ENCODE data around the gene SELENOS.

SELENOS gene

GRCh38 chr15:101239724-101240136 is 37.6 kb downstream of the SELENOS start:
- no peak for TF ChIP-seq EZH2phosphoT487 (IDR thresholded peaks at IDR 0.05; ENCODE audit: low read length)
- TF ChIP-seq, protein P1, sequence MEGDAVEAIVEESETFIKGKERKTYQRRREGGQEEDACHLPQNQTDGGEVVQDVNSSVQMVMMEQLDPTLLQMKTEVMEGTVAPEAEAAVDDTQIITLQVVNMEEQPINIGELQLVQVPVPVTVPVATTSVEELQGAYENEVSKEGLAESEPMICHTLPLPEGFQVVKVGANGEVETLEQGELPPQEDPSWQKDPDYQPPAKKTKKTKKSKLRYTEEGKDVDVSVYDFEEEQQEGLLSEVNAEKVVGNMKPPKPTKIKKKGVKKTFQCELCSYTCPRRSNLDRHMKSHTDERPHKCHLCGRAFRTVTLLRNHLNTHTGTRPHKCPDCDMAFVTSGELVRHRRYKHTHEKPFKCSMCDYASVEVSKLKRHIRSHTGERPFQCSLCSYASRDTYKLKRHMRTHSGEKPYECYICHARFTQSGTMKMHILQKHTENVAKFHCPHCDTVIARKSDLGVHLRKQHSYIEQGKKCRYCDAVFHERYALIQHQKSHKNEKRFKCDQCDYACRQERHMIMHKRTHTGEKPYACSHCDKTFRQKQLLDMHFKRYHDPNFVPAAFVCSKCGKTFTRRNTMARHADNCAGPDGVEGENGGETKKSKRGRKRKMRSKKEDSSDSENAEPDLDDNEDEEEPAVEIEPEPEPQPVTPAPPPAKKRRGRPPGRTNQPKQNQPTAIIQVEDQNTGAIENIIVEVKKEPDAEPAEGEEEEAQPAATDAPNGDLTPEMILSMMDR (IDR thresholded peaks at IDR 0.05; ENCODE audit: low read length): no peak
- TF ChIP-seq EZH2 (optimal IDR thresholded peaks at IDR 0.05; ENCODE audit: low read depth, low read length): no peak
- no peak overlapping the region for H3K4me3 ChIP-seq (ENCODE audit: low read length)
- no peaks in the 10 kb centered on the region for H3K9me2 ChIP-seq (replicated peaks; ENCODE audit: insufficient read depth, low read length)
- H3K36me3 ChIP-seq (replicated peaks; ENCODE audit: insufficient read depth, low read length): peaks cover 13% of the 10 kb centered on the region
- peaks cover 26% of the 10 kb centered on the region for H3F3A ChIP-seq (ENCODE audit: insufficient read depth, low read length)
- no peak overlapping the region for H2AFZ ChIP-seq (ENCODE audit: low read length)
- peaks cover 30% of the 10 kb centered on the region for H3K4me1 ChIP-seq (ENCODE audit: low read length)
- no peak overlapping the region for H3K27ac ChIP-seq (ENCODE audit: low read length)
- DNase-seq: no peak
- peaks cover 5% of the 10 kb centered on the region; the same call in 1 of the 2 replicates for H4K20me1 ChIP-seq (ENCODE audit: insufficient read depth, low read length)
- no peaks in the 10 kb centered on the region for H3K9me3 ChIP-seq (replicated peaks; ENCODE audit: insufficient read depth, low read length)
- H3K27me3 ChIP-seq (replicated peaks; ENCODE audit: insufficient read depth, low read length): no peaks in the 10 kb centered on the region
- peaks cover 100% of the 10 kb centered on the region for H3K79me2 ChIP-seq (ENCODE audit: low read length)
- H3K9ac ChIP-seq (ENCODE audit: low read length): no peak overlapping the region
- H3K4me2 ChIP-seq (ENCODE audit: low read depth, low read length): no peak overlapping the region

- H3K4me3 ChIP-seq (ENCODE audit: low read length): no peak overlapping the region
Measured at GRCh38 chr15:101237251-101237650, 40.0 kb downstream of the SELENOS start.

DNA sequence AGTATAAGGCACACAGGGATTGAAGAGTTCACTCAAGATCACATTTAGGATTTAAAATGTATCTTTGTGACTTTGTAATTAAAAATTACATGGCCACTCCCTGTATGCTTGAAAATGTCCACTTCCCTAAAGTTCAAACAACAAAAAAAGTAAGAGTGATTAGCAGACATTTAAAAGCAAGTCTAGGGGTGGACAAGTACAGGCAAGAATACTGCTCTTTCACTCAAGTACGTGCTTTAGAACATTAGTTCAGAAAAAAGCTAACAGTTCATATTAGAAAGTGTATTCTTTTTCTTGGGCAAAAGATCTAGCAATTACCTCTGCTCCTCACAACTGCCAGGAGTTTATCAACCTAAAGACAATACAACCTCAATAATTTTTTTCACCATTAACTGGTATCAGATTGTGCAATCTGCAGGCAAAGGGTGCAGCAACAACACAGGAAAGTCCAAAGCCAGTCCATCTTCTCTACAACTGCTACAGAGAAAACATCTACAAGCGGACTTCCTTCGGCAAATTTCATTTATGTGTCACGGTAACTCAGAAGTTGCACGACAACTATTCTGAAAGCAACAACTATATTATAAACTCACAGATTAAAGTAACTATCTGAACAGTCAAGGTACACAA is 43.5 kb downstream of the SELENOS start:
- Histone ChIP-seq H3K9me3 (replicated peaks; ENCODE audit: insufficient read depth, low read length) (no peaks in the 10 kb centered on the region), H3K27ac (ENCODE audit: low read length) (no peak overlapping the region), H4K20me1 (ENCODE audit: insufficient read depth, low read length) (peaks cover 5% of the 10 kb centered on the region; the same call in 1 of the 2 replicates), H3K9me2 (replicated peaks; ENCODE audit: insufficient read depth, low read length) (no peaks in the 10 kb centered on the region), H3K27me3 (replicated peaks; ENCODE audit: insufficient read depth, low read length) (no peaks in the 10 kb centered on the region), H3K9ac (ENCODE audit: low read length) (no peak overlapping the region), H2AFZ (ENCODE audit: low read length) (no peak overlapping the region), H3K4me1 (ENCODE audit: low read length) (peaks cover under 1% of the 10 kb centered on the region; the same call in 1 of the 2 replicates), H3F3A (ENCODE audit: insufficient read depth, low read length) (no peaks in the 10 kb centered on the region), H3K4me2 (ENCODE audit: low read depth, low read length) (no peak overlapping the region), H3K4me3 (ENCODE audit: low read length) (no peak overlapping the region), H3K79me2 (ENCODE audit: low read length) (peaks cover 100% of the 10 kb centered on the region), H3K36me3 (replicated peaks; ENCODE audit: insufficient read depth, low read length) (peaks cover 39% of the 10 kb centered on the region)
- no peak for TF ChIP-seq EZH2 (optimal IDR thresholded peaks at IDR 0.05; ENCODE audit: low read depth, low read length)
- TF ChIP-seq EZH2phosphoT487 (IDR thresholded peaks at IDR 0.05; ENCODE audit: low read length): no peak
- TF ChIP-seq, protein P1 (IDR thresholded peaks at IDR 0.05; ENCODE audit: low read length): no peak
- no peak for DNase-seq

More at GRCh38 chr15:101237251-101237650, 40.0 kb downstream of the SELENOS start:
- no peaks in the 10 kb centered on the region for H3K9me2 ChIP-seq (replicated peaks; ENCODE audit: insufficient read depth, low read length)
- TF ChIP-seq EZH2 (optimal IDR thresholded peaks at IDR 0.05; ENCODE audit: low read depth, low read length) (no peak), EZH2phosphoT487 (IDR thresholded peaks at IDR 0.05; ENCODE audit: low read length) (no peak)
- TF ChIP-seq, protein P1 (IDR thresholded peaks at IDR 0.05; ENCODE audit: low read length): no peak
- peaks cover 2% of the 10 kb centered on the region for H3F3A ChIP-seq (ENCODE audit: insufficient read depth, low read length)
- no peak for DNase-seq
- H3K9me3 ChIP-seq (replicated peaks; ENCODE audit: insufficient read depth, low read length): no peaks in the 10 kb centered on the region
- H3K27me3 ChIP-seq (replicated peaks; ENCODE audit: insufficient read depth, low read length): no peaks in the 10 kb centered on the region
- peaks cover 100% of the 10 kb centered on the region for H3K79me2 ChIP-seq (ENCODE audit: low read length)
- no peak overlapping the region for H2AFZ ChIP-seq (ENCODE audit: low read length)
- no peak overlapping the region for H3K9ac ChIP-seq (ENCODE audit: low read length)
- peaks cover 5% of the 10 kb centered on the region for H3K4me1 ChIP-seq (ENCODE audit: low read length)
- no peak overlapping the region for H3K27ac ChIP-seq (ENCODE audit: low read length)
- H4K20me1 ChIP-seq (ENCODE audit: insufficient read depth, low read length): peaks cover 5% of the 10 kb centered on the region; the same call in 1 of the 2 replicates
- H3K36me3 ChIP-seq (replicated peaks; ENCODE audit: insufficient read depth, low read length): peaks cover 26% of the 10 kb centered on the region
- no peak overlapping the region for H3K4me2 ChIP-seq (ENCODE audit: low read depth, low read length)
